Naive thymus-derived CD8-positive, alpha-beta T cell (primary cell): Measurements from ENCODE around the gene TRPC4AP. TPM values are rescaled to one million over a fixed set of nuclear protein-coding genes. Genes with fewer than 3 reads are reported as not detected.
A peak's percentile ranks its signal among the peaks of the same experiment; 100 is the strongest.
"Not testable (repeated sequence)": the region's sequence is repeated elsewhere in the genome, so short reads cannot be mapped to it uniquely, and the experiment has no call there.

Experiments
- ATAC-seq, 2 donors: fragments of 150-1000 bp; cut with Tn5 transposase in 1 of 2; sonication (Bioruptor Pico), chemical (Tn5 transposase) in 1 of 2; 1 replicate in 1 of 2; 2 replicates in 1 of 2; pipeline ENCODE4 v1.10.0; 2021; ENCODE audit warnings: mild to moderate bottlenecking in 2 of 2, moderate library complexity in 2 of 2
- POLR2A ChIA-PET: fragments of 350-600 bp; sonication (Branson Sonifier 250); formaldehyde crosslinking; loops from one replicate; lab custom pipeline; 2021; ENCODE audit warnings: antibody characterized with exemption; lab: Charles Lee
- DNase-seq, 10 donors: peaks; one replicate each; pipeline versions ENCODE4 v3.0.0 to v3.0.0-alpha.2; 2020 to 2022
- H3K27ac Mint-ChIP-seq, 10 donors: one replicate each; pipeline ENCODE4 v1.8.0; 2020 to 2022; ENCODE audit warnings: mild to moderate bottlenecking in 10 of 10, mixed read lengths in 10 of 10, moderate library complexity in 4 of 10, inconsistent platforms in 1 of 10
- H3K27me3 Mint-ChIP-seq, 5 donors: one replicate each; pipeline ENCODE4 v1.8.0; 2021 to 2022; ENCODE audit warnings: mixed read lengths in 5 of 5
- H3K36me3 Mint-ChIP-seq, 3 donors: one replicate each; pipeline ENCODE4 v1.8.0; 2020 to 2022; ENCODE audit warnings: mixed read lengths in 3 of 3, mild to moderate bottlenecking in 2 of 3, inconsistent platforms in 1 of 3
- H3K4me1 Mint-ChIP-seq, 4 donors: one replicate each; pipeline ENCODE4 v1.8.0; 2021 to 2022; ENCODE audit warnings: mixed read lengths in 4 of 4
- H3K4me3 Mint-ChIP-seq, 10 donors: one replicate each; pipeline ENCODE4 v1.8.0; 2020 to 2022; ENCODE audit warnings: mild to moderate bottlenecking in 10 of 10, mixed read lengths in 10 of 10, moderate library complexity in 6 of 10, inconsistent platforms in 1 of 10
- H3K9me3 Mint-ChIP-seq, 9 donors: one replicate each; pipeline ENCODE4 v1.8.0; 2020 to 2022; ENCODE audit warnings: mixed read lengths in 9 of 9, mild to moderate bottlenecking in 3 of 9, inconsistent platforms in 1 of 9, moderate library complexity in 1 of 9
- polyA plus RNA-seq, 3 donors: library from polyadenylated mRNA; unstranded; fragments of 300-500 nt; fragmentation: Illumina TruSeq; gene quantifications; one replicate each; pipeline ENCODE4 v1.2.3, GENCODE V29; 2021
- total RNA-seq, 8 experiments: library from RNA in 2 of 8; stranded (reverse) in 2 of 8; gene quantifications; one replicate each; pipeline ENCODE4 v1.2.3 and lab custom pipeline; 2021 to 2026

TRPC4AP gene
- total and polyA plus RNA-seq, 5 experiments from 2014 or later = 54.7 to 77.6 (median 57.8) TPM

- H3K4me1 Mint-ChIP-seq = peaks cover 28 to 72% (median 67%) of the 10 kb centered on the region in 4 donors
- H3K27ac Mint-ChIP-seq = peak overlapping the region in 3 of 10 donors; percentile 6 to 16 (median 8)
- DNase-seq = no peak
- H3K36me3 Mint-ChIP-seq = peaks cover 0 to 24% (median 0%) of the 10 kb centered on the region in 3 donors
- H3K27me3 Mint-ChIP-seq = no peaks in the 10 kb centered on the region
- POLR2A ChIA-PET = interaction anchor here (0.6 kb wide), 1 partner anchor 25 kb away, joined by 3 read pairs; no protein-coding TSS in a partner anchor
- no peaks in the 10 kb centered on the region for H3K9me3 Mint-ChIP-seq
- ATAC-seq = no peak
- peak overlapping the region in 7 of 10 donors; percentile 0 to 33 (median 8) for H3K4me3 Mint-ChIP-seq
Measured at GRCh38 chr20:35088231-35089145, 4.1 kb downstream of the TRPC4AP start.

DNA sequence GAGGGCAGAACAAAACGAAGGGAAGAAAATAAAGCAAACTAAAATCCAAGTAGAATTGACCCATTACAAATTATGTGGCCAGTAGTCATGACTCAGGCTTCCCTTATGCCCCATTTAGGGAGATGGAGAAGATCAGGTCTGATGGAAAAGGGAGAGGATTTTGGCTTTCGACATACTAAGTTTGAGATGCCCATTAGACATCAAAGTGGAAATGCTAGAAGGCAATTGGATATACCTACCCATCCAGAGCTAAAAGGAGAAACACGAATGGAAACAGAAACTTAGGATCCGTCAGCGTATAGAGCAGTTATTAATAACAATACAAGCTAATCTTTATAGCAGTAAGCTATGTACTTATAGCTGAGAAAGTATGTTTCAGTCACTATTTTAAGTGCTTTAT is 4.8 kb downstream of the TRPC4AP start:
- H3K36me3 Mint-ChIP-seq = peaks cover 0 to 24% (median 0%) of the 10 kb centered on the region in 3 donors
- POLR2A ChIA-PET = interaction anchor here (0.6 kb wide), 1 partner anchor 24 kb away, joined by 3 read pairs; no protein-coding TSS in a partner anchor
- ATAC-seq = no peak
- H3K4me3 Mint-ChIP-seq = peak overlapping the region in 1 of 10 donors; percentile 9
- peak overlapping the region in 4 of 10 donors; percentile 6 to 56 (median 15) for H3K27ac Mint-ChIP-seq
- DNase-seq = no peak
- H3K27me3 Mint-ChIP-seq = no peaks in the 10 kb centered on the region
- no peaks in the 10 kb centered on the region for H3K9me3 Mint-ChIP-seq
- peaks cover 26 to 71% (median 67%) of the 10 kb centered on the region in 4 donors for H3K4me1 Mint-ChIP-seq

GRCh38 chr20:35087355-35087754 is 5.3 kb downstream of the TRPC4AP start:
- H3K27ac Mint-ChIP-seq = peak overlapping the region in 4 of 10 donors; percentile 6 to 68 (median 17)
- H3K9me3 Mint-ChIP-seq = no peaks in the 10 kb centered on the region
- H3K4me3 Mint-ChIP-seq = peak overlapping the region in 1 of 10 donors; percentile 9
- peaks cover 28 to 74% (median 68%) of the 10 kb centered on the region in 4 donors for H3K4me1 Mint-ChIP-seq
- no peak for ATAC-seq
- POLR2A ChIA-PET = interaction anchor here (0.6 to 0.9 kb wide), 3 partner anchors 83 to 177 kb away, joined by 3 to 7 read pairs (median 4); no protein-coding TSS in a partner anchor
- H3K27me3 Mint-ChIP-seq = no peaks in the 10 kb centered on the region
- DNase-seq = no peak
- H3K36me3 Mint-ChIP-seq = peaks cover 0 to 24% (median 0%) of the 10 kb centered on the region in 3 donors

DNA sequence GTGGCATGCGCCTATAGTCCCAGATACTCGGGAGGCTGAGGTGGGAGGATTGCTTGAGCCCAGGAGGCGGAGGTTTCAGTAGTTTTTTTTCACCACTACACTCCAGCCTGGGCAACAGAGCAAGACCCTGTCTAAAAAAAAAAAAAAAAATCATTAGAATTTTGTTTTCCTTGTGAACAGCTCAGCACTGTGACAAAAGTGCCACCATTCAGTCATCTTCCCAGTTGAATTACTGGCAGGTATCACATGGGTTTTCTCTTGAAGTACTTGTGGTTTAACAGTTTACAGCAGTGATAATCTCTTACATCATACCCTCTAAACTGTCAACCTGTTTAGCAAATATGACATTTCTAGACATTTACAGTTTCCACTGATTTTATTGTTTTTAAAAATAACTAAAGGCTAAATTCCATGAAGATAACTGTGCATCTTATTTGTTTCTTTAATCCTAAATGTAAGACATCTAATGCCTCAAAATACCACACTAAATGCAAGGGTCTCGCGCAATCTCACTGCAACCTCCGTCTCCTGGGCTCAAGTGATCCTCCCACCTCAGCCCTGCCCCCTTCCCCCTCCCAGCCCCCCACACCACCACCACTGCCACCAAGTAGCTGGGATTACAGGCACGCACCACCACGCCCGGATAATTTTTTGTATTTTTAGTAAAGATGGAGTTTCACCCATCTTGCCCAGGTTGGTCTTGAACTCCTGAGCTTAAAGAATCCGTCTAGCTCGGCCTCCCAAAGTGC is 7.0 kb downstream of the TRPC4AP start:
- H3K27ac Mint-ChIP-seq = peak overlapping the region in 8 of 10 donors; percentile 4 to 79 (median 60)
- H3K4me3 Mint-ChIP-seq = peak overlapping the region in 1 of 10 donors; percentile 15

DNA sequence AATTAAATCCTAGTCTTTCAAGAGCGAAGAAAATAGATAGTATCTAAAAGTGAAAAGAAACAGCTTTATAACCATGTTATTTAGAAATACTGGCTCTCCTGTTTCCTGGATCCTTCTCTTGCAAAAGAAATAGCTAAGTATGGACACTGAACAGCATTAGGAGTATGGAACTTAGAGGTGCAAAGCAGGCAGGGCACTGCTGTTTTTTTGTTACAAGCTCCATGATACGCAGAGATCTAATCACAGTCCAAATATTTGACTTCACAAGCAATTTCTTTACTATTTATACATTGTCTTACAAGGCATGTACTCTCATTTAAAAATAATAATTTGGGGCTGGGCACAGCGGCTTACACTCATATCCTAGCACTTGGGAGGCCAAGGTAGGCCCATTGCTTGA is 7.6 kb downstream of the TRPC4AP start:
- ATAC-seq (no peak), DNase-seq (no peak)
- no peak overlapping the region for H3K4me3 Mint-ChIP-seq
- peaks cover 0 to 27% (median 0%) of the 10 kb centered on the region in 3 donors for H3K36me3 Mint-ChIP-seq
- POLR2A ChIA-PET = interaction anchor here (1.0 kb wide), 1 partner anchor 10 kb away, joined by 3 read pairs; no protein-coding TSS in a partner anchor
- H3K27me3 Mint-ChIP-seq = no peaks in the 10 kb centered on the region
- H3K9me3 Mint-ChIP-seq = no peaks in the 10 kb centered on the region
- H3K27ac Mint-ChIP-seq = peak overlapping the region in 4 of 10 donors; percentile 44 to 78 (median 54)
- H3K4me1 Mint-ChIP-seq = peaks cover 21 to 74% (median 60%) of the 10 kb centered on the region in 4 donors

More for the DNA sequence above, 7.0 kb downstream of the TRPC4AP start:
- Mint-ChIP-seq H3K4me1 (peaks cover 23 to 71% (median 64%) of the 10 kb centered on the region in 4 donors), H3K9me3 (no peaks in the 10 kb centered on the region), H3K27me3 (no peaks in the 10 kb centered on the region), H3K36me3 (peaks cover 0 to 27% (median 0%) of the 10 kb centered on the region in 3 donors)
- DNase-seq = peak in 3 of 10 donors; percentile 25 to 34 (median 28)
- POLR2A ChIA-PET = interaction anchor here (1.0 kb wide), 1 partner anchor 10 kb away, joined by 3 read pairs; no protein-coding TSS in a partner anchor
- ATAC-seq = peak; percentile 73 to 84

DNA sequence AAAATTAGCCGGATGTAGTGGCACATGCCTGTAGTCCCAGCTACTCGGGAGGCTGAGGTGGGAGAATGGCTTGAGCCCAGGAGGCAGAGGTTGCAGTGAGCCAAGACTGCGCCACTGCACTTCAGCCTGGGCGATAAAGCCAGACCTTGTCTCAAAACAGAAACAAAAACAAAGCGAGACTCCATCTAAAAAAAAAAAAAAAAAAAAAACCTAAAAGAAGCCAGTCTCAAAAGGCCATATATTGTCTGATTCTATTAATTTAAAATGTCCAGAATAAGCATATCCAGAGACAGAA is 12.3 kb downstream of the TRPC4AP start:
- ATAC-seq, H3K9me3 Mint-ChIP-seq, DNase-seq, H3K27me3 Mint-ChIP-seq: not testable (repeated sequence)
- H3K4me1 Mint-ChIP-seq = peaks cover 13 to 51% (median 48%) of the 10 kb centered on the region in 4 donors
- H3K27ac Mint-ChIP-seq = peak overlapping the region in 4 of 10 donors; percentile 16 to 86 (median 19)
- POLR2A ChIA-PET = interaction anchor here (0.6 to 0.7 kb wide), 2 partner anchors 10 to 63 kb away, joined by 3 read pairs; no protein-coding TSS in a partner anchor
- H3K4me3 Mint-ChIP-seq = peak overlapping the region in 4 of 10 donors; percentile 28 to 43 (median 37)
- peaks cover 0 to 50% (median 15%) of the 10 kb centered on the region in 3 donors for H3K36me3 Mint-ChIP-seq

GRCh38 chr20:35079472-35080347 is 12.9 kb downstream of the TRPC4AP start:
- H3K4me3 Mint-ChIP-seq = peak overlapping the region in 6 of 10 donors; percentile 8 to 43 (median 34)

GRCh38 chr20:35077872-35078271 is 14.7 kb downstream of the TRPC4AP start:
- Mint-ChIP-seq H3K4me1 (peaks cover 16 to 39% (median 35%) of the 10 kb centered on the region in 4 donors), H3K27ac (no peak overlapping the region), H3K27me3 (no peaks in the 10 kb centered on the region), H3K4me3 (no peak overlapping the region), H3K36me3 (peaks cover 0 to 56% (median 23%) of the 10 kb centered on the region in 3 donors), H3K9me3 (no peaks in the 10 kb centered on the region)
- no peak for DNase-seq
- no peak for ATAC-seq
- POLR2A ChIA-PET = no interaction called here

More at GRCh38 chr20:35079472-35080347, 12.9 kb downstream of the TRPC4AP start:
- Mint-ChIP-seq H3K36me3 (peaks cover 0 to 51% (median 15%) of the 10 kb centered on the region in 3 donors), H3K9me3 (no peaks in the 10 kb centered on the region), H3K27me3 (no peaks in the 10 kb centered on the region), H3K4me1 (peaks cover 15 to 45% (median 44%) of the 10 kb centered on the region in 4 donors), H3K27ac (peak overlapping the region in 5 of 10 donors; percentile 6 to 86 (median 34))
- ATAC-seq (no peak), DNase-seq (no peak)
- POLR2A ChIA-PET = interaction anchor here (0.7 kb wide), 1 partner anchor 63 kb away, joined by 3 read pairs; no protein-coding TSS in a partner anchor

- H3K9me3 Mint-ChIP-seq = no peaks in the 10 kb centered on the region
- H3K4me3 Mint-ChIP-seq = no peak overlapping the region
- H3K27me3 Mint-ChIP-seq = no peaks in the 10 kb centered on the region
- H3K4me1 Mint-ChIP-seq = peaks cover 13 to 36% (median 31%) of the 10 kb centered on the region in 4 donors
- POLR2A ChIA-PET = no interaction called here
- no peak for DNase-seq
- peaks cover 0 to 57% (median 25%) of the 10 kb centered on the region in 3 donors for H3K36me3 Mint-ChIP-seq
- ATAC-seq = no peak
- H3K27ac Mint-ChIP-seq = no peak overlapping the region
Measured at GRCh38 chr20:35077341-35077740, 15.3 kb downstream of the TRPC4AP start.

- DNase-seq, ATAC-seq, POLR2A ChIA-PET, H3K9me3 Mint-ChIP-seq, H3K27me3 Mint-ChIP-seq, H3K4me3 Mint-ChIP-seq: not testable (repeated sequence)
- H3K36me3 Mint-ChIP-seq = peaks cover 0 to 74% (median 33%) of the 10 kb centered on the region in 3 donors
- peak overlapping the region in 1 of 10 donors; percentile 52 for H3K27ac Mint-ChIP-seq
- H3K4me1 Mint-ChIP-seq = peaks cover 10 to 44% (median 23%) of the 10 kb centered on the region in 4 donors
Measured at GRCh38 chr20:35071436-35072153, 21.0 kb downstream of the TRPC4AP start.

DNA sequence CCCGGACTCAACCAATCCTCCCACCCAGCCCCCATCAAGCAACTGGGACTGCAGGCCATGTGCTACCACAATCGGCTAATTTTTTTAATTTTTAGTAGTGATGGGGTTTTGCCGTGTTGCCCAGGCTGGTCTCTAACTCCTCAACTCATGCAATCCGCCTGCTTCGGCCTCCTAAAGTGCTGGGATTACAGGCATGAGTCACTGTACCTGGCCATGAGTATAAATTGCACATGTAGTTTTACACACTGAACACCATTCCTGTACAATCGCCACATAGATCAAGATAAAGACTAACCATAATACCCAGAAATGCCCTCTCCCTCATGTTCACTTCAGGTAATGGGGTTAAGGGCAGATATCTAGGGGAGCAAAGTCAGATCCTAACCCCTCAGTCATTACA is 26.4 kb downstream of the TRPC4AP start:
- H3K36me3 Mint-ChIP-seq = peaks cover 0 to 70% (median 17%) of the 10 kb centered on the region in 3 donors
- H3K4me3 Mint-ChIP-seq = no peak overlapping the region
- DNase-seq (no peak), ATAC-seq (no peak)
- H3K27me3 Mint-ChIP-seq = no peaks in the 10 kb centered on the region
- POLR2A ChIA-PET = no interaction called here
- no peaks in the 10 kb centered on the region for H3K9me3 Mint-ChIP-seq
- peaks cover 18 to 64% (median 61%) of the 10 kb centered on the region in 4 donors for H3K4me1 Mint-ChIP-seq
- peak overlapping the region in 3 of 10 donors; percentile 8 to 37 (median 20) for H3K27ac Mint-ChIP-seq
